GM19324 (cell line): ENCODE measurements around the gene NLRP9.

Experiments used
- ATAC-seq: cut with Tn5 transposase; IDR thresholded peaks from one replicate; pipeline ENCODE4 v1.9.1; 2021; ENCODE audit warnings: mild to moderate bottlenecking, moderate library complexity; ENCODE audit not compliant: unreplicated experiment, low FRiP score

NLRP9 gene

DNA sequence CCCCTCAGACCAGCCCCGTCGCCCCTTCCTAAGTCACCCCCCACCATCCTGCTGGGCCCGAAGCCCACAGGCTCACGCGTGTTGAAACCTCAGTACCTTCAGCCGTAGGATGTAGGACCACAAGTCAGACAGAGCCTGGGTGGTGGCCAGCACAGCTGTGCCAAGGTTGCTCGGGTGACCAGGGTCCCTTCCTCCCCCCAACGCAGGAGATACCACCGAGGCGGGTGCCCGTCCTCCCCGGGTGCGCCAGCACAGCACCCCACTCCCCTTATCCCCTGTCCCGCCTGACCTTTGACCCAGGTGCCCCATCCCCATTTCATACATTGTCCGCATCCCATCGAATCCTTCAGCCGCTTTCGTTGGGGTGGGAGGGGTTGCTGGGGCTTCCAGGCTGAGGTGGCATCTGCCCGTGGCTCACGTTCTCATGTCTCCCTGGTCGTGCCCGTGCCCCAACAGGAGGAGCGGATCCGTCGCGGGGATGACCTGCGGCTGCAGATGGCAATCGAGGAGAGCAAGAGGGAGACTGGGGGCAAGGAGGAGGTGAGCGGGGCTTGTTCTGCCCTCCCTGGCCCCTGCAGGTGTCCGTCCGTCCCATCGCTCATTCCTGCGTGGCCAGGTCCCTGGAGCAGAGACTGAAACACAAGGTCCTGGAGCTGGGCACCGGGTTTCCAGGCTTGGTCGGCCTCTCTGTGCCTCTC, 48.6 kb downstream of the NLRP9 start:
- ATAC-seq, result no peak

DNA sequence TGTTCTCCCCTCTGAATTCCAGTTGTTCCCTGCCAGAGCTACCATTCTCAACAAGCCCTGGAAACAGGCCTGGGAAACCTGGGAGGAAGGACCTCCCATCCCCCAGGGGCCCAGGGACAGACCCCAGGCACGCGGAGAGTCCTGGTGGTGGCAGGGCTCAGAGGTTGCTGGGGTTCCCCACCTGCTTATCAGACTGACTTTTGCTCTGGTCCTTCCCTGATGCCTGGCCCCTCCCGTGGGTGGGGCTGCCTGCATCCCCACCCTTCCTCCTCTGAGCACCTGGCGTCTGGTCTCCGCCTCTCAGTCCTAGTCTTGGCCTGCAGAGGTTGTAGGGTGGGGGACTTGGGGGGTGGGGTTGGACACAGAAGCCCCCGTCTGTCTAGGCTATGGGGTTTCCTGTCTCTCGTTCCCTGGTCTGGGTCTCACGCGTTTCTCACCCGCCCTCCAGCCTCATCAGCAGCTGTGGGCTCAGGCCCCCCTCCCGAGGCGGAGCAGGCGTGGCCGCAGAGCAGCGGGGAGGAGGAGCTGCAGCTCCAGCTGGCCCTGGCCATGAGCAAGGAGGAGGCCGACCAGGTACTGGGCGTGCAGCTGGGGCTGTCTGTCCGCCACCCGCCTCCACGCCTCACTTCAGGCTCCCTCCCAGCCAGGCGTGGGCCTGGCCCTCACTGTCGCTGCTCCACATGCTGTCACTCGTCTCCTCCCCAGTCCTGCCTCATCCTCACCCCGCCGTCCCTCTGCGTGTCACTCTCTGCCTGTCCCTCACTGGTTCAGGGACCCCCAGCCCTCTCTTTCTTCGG, 49.6 kb downstream of the NLRP9 start:
- no peak for ATAC-seq

DNA sequence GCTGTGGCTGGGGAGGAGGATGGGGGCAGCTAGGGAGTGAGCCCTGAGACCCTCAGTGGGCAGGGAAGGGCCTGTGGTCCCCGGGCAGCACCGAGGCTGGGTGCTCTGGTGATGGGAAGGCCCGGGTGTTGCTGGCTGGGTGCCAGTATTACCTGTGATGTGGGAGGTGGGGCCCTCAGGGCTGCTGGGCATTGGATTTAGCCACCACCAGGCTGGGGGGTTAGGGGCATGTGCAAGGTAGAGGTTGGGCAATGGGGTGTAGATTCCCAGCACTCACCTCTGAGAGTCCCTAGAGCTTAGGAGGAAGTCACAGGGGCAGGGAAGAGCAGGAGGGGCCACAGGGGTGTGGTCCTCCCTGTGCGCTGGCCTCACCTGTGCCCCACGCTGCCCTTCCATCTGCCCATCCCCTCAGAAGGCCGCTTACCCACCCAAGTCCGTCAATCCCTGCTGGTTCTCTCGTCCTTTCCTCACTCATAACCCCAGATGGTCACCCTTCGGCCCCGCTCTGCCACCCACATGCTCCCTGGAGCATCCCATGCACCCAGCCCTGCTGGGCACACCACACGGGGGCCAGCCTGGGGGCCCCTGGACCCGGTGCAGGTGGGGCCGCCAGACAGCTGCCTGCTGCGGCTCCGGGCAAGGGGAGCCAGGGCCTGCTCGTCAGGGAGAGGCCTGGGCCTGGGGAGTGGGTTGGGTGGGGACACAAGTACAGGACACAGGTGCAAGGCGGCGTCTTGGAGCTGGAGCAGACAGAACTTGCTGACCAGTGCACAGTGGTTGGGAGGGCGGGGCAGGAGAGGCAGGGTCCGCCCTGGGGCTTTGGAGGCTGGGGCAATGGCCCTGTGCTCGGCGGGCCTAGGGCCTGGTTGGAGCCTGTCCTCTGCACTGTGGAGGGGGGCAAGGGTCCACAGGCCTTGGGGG, 50.7 kb downstream of the NLRP9 start:
- ATAC-seq, result no peak

DNA sequence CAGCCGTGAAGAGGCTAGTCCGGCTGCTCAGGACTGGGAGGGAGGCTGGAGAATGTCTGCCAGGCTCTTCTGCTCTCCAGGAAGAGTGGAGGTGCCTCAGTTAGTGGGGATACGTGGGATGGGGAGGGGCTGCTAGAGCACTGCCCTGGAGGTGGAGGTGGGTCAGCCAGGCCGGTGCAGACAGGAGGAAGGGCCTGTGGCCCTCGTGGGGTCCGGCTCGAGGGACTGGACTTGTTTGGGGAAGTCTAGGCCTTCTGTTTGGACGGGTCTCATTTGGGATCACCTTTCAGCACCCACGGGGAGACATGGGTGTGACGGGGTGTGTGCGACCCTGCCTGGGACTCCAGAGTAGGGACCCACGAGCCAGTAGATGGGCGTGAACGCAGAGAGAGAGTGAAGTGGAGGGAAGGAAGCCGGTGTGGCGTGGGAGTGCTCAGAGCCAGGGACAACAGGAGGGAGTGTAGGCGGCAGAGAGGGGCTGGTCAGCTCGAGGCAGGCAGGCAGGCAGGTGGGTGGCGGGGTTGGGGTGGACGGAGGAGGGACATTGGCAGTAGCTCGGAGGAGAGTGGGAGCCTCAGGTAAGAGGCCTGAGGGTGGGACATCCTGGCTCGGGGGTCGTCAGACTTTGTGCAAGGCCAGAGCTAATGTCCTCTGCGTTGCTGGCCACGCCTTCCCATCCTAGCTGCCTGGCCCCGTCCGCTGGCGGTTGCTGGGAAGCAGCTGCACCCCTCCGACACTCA, 51.7 kb downstream of the NLRP9 start:
- ATAC-seq, result no peak

DNA sequence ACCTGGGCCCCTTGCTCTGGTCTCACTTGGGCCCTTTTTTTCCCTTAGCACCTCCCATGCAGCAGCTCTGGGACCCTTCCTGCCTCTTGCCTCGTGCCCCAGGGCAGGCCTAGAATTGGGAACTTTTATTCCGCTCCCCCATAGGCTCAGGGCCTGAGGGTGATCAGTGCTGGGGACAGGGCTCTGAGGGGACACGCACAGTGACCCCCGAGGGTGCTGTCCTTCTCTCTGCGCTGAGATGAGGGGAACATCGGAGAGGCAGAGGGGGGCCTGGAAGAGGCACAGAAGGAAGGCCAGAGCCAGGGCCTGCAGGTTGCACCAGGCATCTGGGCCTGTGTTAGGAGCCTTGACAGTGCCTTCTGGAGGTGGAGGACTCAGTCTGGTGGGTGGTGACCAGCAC, 52.4 kb downstream of the NLRP9 start:
- ATAC-seq, result no peak

DNA sequence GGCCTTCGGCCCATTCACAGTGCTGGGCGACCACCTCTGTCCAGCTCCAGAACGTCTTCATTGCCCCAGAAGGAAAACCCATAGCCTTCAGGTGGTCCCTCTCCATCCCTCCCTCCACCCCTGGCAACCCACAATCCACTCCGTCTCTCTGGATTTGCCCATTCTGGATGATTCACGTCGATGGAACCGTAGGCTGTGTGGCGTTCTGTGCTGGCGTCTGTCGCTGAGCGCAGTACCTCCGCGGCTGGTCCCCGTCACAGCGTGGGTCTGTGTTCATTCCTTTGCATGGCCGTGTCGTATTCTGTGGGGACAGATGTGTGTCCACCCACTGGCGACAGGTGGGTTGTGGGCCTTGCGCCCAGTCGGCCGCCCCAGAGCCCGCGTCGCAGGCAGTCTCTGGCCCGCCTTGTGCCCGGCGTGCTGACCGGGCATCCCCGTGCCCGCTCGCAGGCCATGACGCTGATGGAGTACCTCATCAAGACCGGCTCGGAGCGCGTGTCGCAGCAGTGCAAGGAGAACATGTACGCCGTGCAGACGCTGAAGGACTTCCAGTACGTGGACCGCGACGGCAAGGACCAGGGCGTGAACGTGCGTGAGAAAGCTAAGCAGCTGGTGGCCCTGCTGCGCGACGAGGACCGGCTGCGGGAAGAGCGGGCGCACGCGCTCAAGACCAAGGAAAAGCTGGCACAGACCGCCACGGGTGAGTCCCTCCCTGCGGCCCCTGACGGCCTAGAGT, 53.1 kb downstream of the NLRP9 start:
- no peak for ATAC-seq

DNA sequence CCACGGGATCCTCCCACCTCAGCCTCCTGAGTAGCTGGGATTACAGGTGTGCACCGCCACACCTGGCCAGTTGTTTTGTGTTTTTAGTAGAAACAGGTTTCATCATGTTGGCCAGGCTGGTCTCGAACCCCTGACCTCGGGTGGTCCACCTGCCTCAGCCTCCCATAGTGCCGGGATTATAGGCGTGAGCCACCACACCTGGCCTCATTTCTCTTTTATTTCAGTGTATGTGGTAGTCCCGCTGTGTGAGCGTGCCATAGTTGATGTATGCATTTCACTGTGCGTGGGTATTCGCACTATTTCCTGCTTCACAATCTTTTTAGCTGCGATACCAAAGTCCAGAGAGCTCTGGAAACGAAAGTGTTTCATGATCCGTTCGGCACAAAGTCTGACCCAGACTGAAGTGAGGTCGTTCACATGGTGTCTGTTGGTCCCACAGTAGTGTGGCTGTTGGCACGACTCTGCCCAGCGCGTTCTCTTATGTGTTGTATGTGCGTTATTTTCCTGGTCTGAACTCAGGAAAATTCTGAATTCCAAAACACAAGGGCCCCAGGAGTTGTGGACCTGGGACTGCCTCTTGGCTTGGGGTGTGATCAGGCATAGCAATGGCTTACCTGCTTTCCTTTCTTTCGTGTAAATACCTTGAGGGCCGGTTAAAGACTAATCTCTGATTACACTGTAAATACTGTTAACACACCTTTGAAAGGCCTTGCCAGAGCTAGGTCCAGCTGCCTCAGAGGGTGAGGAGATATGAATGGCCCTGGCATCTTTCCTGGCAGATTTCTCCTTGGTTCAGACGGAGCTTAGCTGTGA, 54.5 kb downstream of the NLRP9 start:
- no peak for ATAC-seq

DNA sequence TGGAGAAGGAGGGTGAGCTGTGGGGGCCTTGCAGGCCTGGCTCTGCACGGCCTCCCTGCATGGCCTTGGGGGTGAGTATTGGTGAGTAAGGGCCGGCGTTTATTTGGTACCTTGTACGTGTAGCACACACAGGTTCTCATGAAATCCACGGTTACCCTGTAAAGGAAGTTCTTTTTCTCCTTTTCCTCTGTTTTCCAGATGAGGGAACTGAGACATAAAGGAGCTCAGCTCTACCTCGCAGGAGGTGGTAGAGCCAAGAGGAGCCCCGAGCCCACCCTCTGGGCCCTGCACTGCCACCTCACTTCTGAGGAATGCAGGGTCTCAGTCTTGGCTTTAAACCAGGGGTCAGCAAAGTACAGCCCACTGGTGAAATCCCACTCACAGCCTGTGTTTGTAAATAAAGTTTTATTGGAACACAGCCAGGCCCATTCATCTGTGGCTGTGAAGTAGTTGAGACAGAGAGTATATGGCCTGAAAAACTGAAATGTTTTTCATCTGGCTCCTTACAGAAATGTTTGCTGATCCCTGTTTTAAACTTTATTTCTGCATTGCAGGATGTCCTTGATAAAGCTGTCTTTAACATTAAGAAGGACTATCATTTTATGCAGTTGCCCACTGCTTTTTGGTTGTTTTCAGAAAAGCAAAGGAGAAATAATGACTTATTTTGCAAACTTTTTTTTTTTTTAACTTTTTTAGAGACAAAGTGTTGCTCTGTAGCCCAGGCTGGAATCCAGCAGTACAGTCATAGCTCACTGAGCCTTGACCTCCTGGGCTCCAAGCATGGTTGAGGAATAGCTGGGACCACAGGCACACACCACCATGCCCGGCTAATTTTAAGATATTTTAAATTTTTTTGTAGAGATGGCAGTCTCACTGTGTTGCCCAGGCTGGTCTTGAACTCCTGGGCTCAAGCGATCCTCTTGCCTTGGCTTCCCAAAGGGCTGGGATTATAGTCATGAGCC, 56.8 kb downstream of the NLRP9 start:
- no peak for ATAC-seq

DNA sequence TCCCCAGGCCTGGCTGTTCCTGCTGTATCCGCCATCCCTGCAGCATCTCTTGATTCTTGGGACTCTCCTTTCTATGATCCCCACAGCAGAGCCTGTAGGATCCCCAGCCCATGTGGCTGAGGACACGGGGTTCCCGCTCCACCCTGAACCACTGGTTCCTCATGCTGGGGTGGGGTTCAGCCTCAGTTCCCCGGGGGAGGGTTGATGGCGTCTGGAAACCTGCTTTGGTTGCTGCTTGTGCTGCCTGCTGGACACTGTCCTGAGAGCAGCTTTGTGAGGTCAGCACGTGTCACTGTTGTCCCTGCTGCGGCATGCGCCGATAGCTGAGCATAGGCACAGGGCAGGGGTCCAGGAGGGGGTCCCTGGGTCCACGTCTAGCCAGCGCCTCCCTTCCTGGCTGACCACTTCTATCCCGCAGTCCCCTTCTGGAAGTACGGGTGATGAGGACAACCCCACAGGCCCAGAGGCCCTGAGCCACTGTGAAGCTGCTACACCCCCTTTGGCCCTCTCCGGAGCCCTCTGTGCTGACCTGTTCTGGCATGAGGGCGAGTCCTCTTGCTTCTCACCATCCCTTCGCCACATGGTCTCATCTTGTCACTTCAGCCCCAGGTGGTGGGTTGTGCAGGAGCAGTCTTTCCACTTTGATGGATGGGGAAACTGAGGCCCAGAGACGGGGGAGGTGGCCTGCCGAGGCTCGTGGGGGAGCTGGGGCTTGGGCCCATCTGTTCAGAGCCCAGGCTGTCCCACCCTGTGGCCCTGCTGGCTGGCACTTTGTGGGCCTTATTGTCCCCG, 57.7 kb downstream of the NLRP9 start:
- ATAC-seq, result no peak

DNA sequence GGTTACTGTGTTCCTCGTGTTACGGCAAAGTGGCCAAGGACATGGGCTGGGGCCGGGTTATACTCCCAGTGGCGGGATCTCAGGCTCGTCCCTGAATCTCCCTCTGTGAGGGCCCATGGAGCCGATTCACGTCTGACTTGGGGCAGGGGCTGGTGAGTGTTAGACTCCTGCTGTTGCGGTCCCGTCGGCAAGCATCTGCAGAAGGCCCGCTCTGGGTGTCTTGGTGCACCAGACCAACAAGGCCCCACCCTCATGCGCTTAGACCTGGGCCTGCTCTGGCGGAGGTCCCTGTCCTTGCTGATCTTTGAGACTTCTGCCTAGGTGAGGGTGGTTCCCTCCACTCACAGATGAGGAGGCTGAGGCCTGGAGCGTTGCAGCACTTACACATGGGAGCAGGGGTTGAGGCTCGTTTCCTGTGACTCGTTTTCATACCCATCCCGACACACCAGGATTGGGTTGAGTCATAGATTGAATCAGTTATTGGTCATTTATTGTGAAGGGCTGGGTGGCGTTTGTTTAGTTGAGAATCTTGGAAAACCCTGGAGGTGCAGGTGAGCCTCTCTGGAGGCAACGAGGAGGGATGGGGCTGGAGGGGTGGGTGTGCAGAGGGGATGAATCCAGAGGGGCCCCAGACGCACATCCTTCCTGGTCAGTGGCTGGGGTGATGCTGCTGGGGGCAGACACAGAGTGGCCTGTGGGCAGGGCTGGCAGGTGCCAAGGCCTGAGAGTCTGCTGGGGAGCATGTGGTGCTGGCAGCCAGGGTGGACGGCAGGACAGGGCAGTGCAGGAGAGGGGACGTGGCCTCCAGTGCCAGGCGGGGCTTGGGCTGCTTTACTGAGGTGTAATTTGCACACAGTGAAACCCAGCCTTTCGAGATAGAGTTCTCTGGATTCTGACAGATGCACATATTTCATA, 58.6 kb downstream of the NLRP9 start:
- no peak for ATAC-seq

DNA sequence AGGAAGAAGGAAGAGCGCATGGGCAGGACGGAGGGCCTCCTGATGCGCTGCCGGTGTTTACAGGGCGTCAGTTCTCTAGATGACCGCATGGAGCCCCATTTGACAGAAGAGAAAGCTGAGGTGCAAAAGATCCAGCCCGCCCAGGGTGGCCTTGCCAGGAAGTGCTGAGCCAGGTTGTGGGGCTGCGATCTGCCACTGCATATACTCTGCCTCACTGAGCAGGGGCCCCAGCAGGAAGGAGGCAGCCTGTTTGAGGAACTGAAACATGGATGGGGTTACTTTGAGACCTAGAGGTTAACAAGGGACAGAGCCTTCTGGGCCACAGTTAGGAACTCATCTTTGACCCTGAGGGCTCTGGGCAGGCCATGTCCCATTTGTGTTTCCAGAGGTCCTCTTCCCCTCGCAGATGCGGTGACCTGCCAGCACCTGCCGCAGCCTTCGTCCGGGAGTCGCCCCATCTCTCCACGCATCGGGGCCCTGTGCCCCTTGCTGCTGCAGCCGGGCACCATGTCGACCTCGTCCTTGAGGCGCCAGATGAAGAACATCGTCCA, 60.0 kb downstream of the NLRP9 start:
- ATAC-seq, result peak; percentile 66

DNA sequence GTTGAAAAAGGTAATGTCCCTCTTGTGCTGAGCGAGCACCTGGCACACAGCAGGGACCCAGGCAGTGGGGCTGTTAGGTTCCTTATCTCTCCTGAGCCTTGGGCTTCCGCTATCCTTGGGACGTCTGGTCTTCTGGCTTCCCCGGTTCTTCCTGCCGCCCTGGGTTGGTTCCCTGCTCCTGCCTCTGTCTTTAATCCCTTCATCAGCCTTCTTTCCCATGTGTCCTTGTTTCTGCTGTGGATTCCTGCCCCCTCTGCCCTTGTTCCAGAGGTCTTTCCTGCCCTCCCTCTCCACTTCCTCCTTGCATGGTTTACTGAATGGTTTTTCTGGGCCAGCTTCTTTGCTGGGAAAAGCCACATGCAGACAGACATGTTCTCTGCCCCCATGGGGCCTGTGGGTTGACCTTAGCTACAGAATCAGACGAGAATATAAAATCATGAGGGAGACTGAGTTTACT, 60.6 kb downstream of the NLRP9 start:
- no peak for ATAC-seq

DNA sequence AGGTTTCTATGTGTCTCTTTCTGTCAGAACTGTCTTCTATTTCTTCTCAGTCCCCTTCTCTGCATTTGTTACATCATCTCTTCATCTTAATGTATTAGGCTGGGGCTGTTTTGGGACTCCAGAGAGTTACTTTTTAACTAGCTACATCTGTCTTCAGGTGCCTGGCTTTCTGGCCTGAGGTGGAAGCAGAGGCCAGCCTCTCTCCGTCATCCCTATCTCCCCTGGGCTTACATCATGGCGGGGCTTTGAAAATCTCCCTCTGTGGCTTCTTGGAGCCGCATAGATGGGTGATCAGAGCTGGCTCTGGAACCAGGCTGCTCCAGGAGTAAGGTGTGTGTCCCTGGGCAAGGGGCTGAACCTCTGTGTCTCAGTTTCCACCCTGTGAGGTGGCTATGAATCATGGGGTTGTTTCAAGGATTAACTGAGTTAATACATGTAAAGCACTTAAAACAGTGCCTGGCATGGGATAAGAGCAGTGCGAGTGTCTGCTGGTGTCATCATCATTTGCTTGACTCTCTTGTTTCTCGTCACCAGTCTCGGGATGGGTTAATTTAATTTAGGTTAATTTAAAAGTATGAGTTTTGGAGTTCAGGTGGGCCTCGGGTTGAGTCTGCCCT, 61.2 kb downstream of the NLRP9 start:
- ATAC-seq, result no peak

DNA sequence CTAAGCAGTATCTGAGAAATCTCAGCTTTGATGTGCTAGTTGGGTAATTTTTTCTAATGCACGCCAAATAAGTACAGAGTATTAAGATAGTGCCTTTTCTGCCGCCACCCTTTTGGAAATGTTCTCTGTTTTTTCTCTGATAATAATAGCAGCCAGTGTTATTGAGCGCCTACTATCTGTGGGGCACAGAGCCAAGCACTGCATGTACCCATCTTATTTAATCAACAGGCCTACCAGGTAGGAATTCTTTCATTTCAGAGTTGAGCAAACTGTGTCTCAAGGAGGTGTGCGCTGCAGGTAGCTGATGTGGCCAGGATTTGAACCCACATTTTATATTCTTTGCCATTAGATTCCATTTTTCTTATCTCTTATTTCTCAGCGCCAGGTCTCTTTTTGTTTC, 61.8 kb downstream of the NLRP9 start:
- no peak for ATAC-seq

DNA sequence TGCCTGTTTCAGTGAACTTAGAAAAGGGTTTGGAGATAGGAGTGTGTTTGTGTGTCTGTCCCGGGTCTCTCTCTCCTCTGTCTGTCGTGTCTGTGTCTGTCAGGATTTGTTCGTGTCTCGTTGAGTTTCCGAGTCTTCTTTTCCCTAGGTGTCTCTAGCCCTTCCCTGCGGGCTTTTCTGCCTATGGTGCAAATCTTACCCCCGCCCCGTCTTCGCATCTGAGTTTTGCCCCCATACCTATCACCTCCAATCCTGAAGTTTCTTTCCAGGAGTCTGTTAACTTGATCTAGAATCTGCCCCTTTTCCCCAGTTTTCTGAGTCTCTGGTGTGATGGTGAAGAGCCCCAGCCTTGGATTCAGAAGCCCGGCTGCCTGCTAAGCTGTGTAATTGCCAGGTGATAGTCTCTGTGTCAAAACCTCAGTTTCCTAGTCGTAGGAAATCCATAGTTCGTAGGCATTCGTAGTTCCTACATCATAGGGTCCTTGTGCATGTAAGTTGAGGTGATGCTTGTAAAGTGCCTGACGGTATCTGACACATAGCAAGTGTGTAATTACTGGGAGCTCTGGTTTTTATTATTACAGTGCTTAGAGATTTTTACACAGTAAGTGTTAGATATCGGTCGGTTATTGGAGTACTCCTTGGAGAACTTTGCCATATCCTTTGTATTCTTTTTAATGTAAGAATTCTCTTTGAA, 62.4 kb downstream of the NLRP9 start:
- ATAC-seq, result no peak
